HUES64 (cell line): Measurements from ENCODE around the gene MRPL32.
A peak's percentile ranks its signal among the peaks of the same experiment; 100 is the strongest.

ENCODE experiments used
- H3K27ac ChIP-seq: 2 replicates; pipeline ENCODE4 v1.7.0; 2013; ENCODE audit warnings: low read depth, low read length, inconsistent platforms
- H3K27me3 ChIP-seq: 2 replicates; pipeline ENCODE4 v1.6.1; 2013; ENCODE audit warnings: mild to moderate bottlenecking, low read length; ENCODE audit not compliant: insufficient read depth
- H3K36me3 ChIP-seq: 2 replicates; pipeline ENCODE4 v1.6.1; 2013; ENCODE audit warnings: mild to moderate bottlenecking, low read length; ENCODE audit not compliant: insufficient read depth
- H3K4me1 ChIP-seq: 2 replicates; pipeline ENCODE4 v1.6.1; 2013; ENCODE audit warnings: mild to moderate bottlenecking, low read length, moderate library complexity; ENCODE audit not compliant: insufficient read depth
- H3K4me3 ChIP-seq: 2 replicates; pipeline ENCODE4 v1.5.1; 2013; ENCODE audit warnings: mild to moderate bottlenecking, low read length, moderate library complexity
- H3K9ac ChIP-seq: 2 replicates; pipeline ENCODE4 v1.6.1; 2013; ENCODE audit warnings: mild to moderate bottlenecking, low read depth, low read length
- H3K9me3 ChIP-seq: 2 replicates; pipeline ENCODE4 v1.6.1; 2013; ENCODE audit warnings: low read depth, low read length; ENCODE audit not compliant: insufficient read depth
- WGBS: fragments of 150-250, 120-280 bp; methylation state at CpG from one replicate; pipeline ENCODE4 v1.1.7; 2013; ENCODE audit warnings: missing lambda C conversion rate; 5-methylcytosine and 5-hydroxymethylcytosine counted together

Gene MRPL32

GRCh38 chr7:42947521-42947920 is 15.3 kb downstream of the MRPL32 start:
- H3K27me3 ChIP-seq = no peaks in the 10 kb centered on the region
- 96% methylated on average over 2 of the region's 2 CpGs for WGBS
- H3K36me3 ChIP-seq = no peaks in the 10 kb centered on the region
- no peak overlapping the region for H3K4me3 ChIP-seq
- no peaks in the 10 kb centered on the region for H3K9me3 ChIP-seq
- H3K4me1 ChIP-seq = peaks cover 6% of the 10 kb centered on the region; the same call in 1 of the 2 replicates
- no peak overlapping the region for H3K27ac ChIP-seq
- no peak overlapping the region for H3K9ac ChIP-seq

GRCh38 chr7:42950417-42950816 is 18.2 kb downstream of the MRPL32 start:
- no peak overlapping the region for H3K9ac ChIP-seq
- 75% methylated on average over 3 of the region's 3 CpGs for WGBS
- H3K27me3 ChIP-seq = no peaks in the 10 kb centered on the region
- H3K27ac ChIP-seq = no peak overlapping the region
- H3K9me3 ChIP-seq = peaks cover 3% of the 10 kb centered on the region; the same call in 1 of the 2 replicates
- peaks cover 6% of the 10 kb centered on the region; the same call in 1 of the 2 replicates for H3K4me1 ChIP-seq
- H3K4me3 ChIP-seq = no peak overlapping the region
- no peaks in the 10 kb centered on the region for H3K36me3 ChIP-seq

- Histone ChIP-seq H3K27ac (no peak overlapping the region), H3K9me3 (peaks cover 22% of the 10 kb centered on the region), H3K27me3 (no peaks in the 10 kb centered on the region), H3K9ac (no peak overlapping the region), H3K4me1 (no peaks in the 10 kb centered on the region; the same call in 1 of the 2 replicates), H3K4me3 (no peak overlapping the region), H3K36me3 (no peaks in the 10 kb centered on the region)
- WGBS = 92% methylated on average over 4 of the region's 4 CpGs
Measured at GRCh38 chr7:42952328-42952727, 20.2 kb downstream of the MRPL32 start.

GRCh38 chr7:42953994-42954393 is 21.8 kb downstream of the MRPL32 start:
- H3K4me1 ChIP-seq = no peaks in the 10 kb centered on the region
- H3K9ac ChIP-seq = no peak overlapping the region
- WGBS = 88% methylated on average over 4 of the region's 4 CpGs
- no peak overlapping the region for H3K4me3 ChIP-seq
- H3K36me3 ChIP-seq = no peaks in the 10 kb centered on the region
- no peak overlapping the region for H3K27ac ChIP-seq
- H3K27me3 ChIP-seq = no peaks in the 10 kb centered on the region
- peaks cover 30% of the 10 kb centered on the region for H3K9me3 ChIP-seq

GRCh38 chr7:42956062-42956461 is 23.9 kb downstream of the MRPL32 start:
- H3K4me3 ChIP-seq = no peak overlapping the region
- no peaks in the 10 kb centered on the region for H3K36me3 ChIP-seq
- no peak overlapping the region for H3K27ac ChIP-seq
- H3K27me3 ChIP-seq = no peaks in the 10 kb centered on the region
- H3K9ac ChIP-seq = no peak overlapping the region
- no peaks in the 10 kb centered on the region for H3K4me1 ChIP-seq
- H3K9me3 ChIP-seq = peaks cover 43% of the 10 kb centered on the region

- no peaks in the 10 kb centered on the region for H3K27me3 ChIP-seq
- H3K4me3 ChIP-seq = no peak overlapping the region
- peaks cover 43% of the 10 kb centered on the region for H3K9me3 ChIP-seq
- H3K36me3 ChIP-seq = no peaks in the 10 kb centered on the region
- 84% methylated on average over 2 of the region's 2 CpGs for WGBS
- H3K4me1 ChIP-seq = peaks cover 12% of the 10 kb centered on the region; the same call in 1 of the 2 replicates
- H3K9ac ChIP-seq = no peak overlapping the region
- H3K27ac ChIP-seq = no peak overlapping the region
Measured at GRCh38 chr7:42959549-42959948, 27.4 kb downstream of the MRPL32 start.

- 91% methylated on average over 2 of the region's 2 CpGs for WGBS
- Histone ChIP-seq H3K4me1 (peaks cover 21% of the 10 kb centered on the region), H3K4me3 (no peak overlapping the region), H3K36me3 (no peaks in the 10 kb centered on the region), H3K27me3 (no peaks in the 10 kb centered on the region), H3K9ac (no peak overlapping the region), H3K9me3 (peaks cover 37% of the 10 kb centered on the region), H3K27ac (no peak overlapping the region)
Measured at GRCh38 chr7:42960762-42961161, 28.6 kb downstream of the MRPL32 start.

GRCh38 chr7:42961170-42961569 is 29.0 kb downstream of the MRPL32 start:
- H3K4me3 ChIP-seq = no peak overlapping the region
- H3K27ac ChIP-seq = no peak overlapping the region
- H3K9ac ChIP-seq = no peak overlapping the region
- peaks cover 32% of the 10 kb centered on the region for H3K9me3 ChIP-seq
- peaks cover 21% of the 10 kb centered on the region for H3K4me1 ChIP-seq
- H3K36me3 ChIP-seq = no peaks in the 10 kb centered on the region
- WGBS = 87% methylated on average over 2 of the region's 2 CpGs
- H3K27me3 ChIP-seq = no peaks in the 10 kb centered on the region

- no peaks in the 10 kb centered on the region for H3K27me3 ChIP-seq
- peak overlapping the region; percentile 63; the same call in 1 of the 2 replicates for H3K27ac ChIP-seq
- H3K4me1 ChIP-seq = peaks cover 21% of the 10 kb centered on the region
- no peaks in the 10 kb centered on the region for H3K36me3 ChIP-seq
- no peak overlapping the region for H3K4me3 ChIP-seq
- 92% methylated on average over 2 of the region's 2 CpGs for WGBS
- no peak overlapping the region for H3K9ac ChIP-seq
- H3K9me3 ChIP-seq = peaks cover 11% of the 10 kb centered on the region; the same call in 1 of the 2 replicates
Measured at GRCh38 chr7:42964293-42964692, 32.1 kb downstream of the MRPL32 start.

- Histone ChIP-seq H3K9me3 (0 out of 2 replicates have a peak, but pooled peaks cover 6% of the 10 kb centered on the region), H3K27ac (peak overlapping the region; percentile 63; the same call in 1 of the 2 replicates), H3K27me3 (no peaks in the 10 kb centered on the region), H3K36me3 (no peaks in the 10 kb centered on the region), H3K9ac (no peak overlapping the region), H3K4me3 (no peak overlapping the region), H3K4me1 (peaks cover 21% of the 10 kb centered on the region)
- 56% methylated on average over 6 of the region's 6 CpGs for WGBS
Measured at GRCh38 chr7:42964849-42965805, 33.0 kb downstream of the MRPL32 start.

GRCh38 chr7:42967391-42967790 is 35.2 kb downstream of the MRPL32 start:
- 93% methylated on average over 2 of the region's 2 CpGs for WGBS
- Histone ChIP-seq H3K4me1 (peaks cover 21% of the 10 kb centered on the region), H3K9me3 (no peaks in the 10 kb centered on the region), H3K27ac (no peak overlapping the region), H3K27me3 (no peaks in the 10 kb centered on the region), H3K9ac (no peak overlapping the region), H3K4me3 (no peak overlapping the region), H3K36me3 (no peaks in the 10 kb centered on the region)
